GM21717 (cell line): Measurements from ENCODE around the gene MRAS.

Source experiments
- ATAC-seq: cut with Tn5 transposase; IDR thresholded peaks from one replicate; pipeline ENCODE4 v1.9.1; 2021; ENCODE audit warnings: mild to moderate bottlenecking, moderate library complexity; ENCODE audit not compliant: unreplicated experiment

MRAS gene

DNA sequence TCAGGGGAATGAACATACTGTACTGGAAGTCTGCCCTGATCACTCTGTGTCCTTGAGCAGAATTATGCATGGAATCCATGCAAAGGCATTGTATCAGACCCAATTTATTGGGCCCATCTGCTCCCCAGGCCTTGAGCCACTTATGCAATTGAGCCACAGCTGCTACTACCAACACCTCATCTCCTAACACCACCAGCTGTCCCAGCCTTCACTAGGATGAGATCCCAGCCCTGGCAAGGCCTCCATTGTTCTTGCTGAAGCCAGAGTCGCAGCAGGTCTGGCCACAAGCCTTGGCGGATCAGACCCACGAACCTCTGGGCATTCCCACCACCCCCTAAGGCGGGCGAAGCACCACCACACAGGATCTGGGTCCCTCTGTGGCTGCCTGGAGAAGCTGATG is 9.6 kb upstream of the MRAS start:
- no peak for ATAC-seq

DNA sequence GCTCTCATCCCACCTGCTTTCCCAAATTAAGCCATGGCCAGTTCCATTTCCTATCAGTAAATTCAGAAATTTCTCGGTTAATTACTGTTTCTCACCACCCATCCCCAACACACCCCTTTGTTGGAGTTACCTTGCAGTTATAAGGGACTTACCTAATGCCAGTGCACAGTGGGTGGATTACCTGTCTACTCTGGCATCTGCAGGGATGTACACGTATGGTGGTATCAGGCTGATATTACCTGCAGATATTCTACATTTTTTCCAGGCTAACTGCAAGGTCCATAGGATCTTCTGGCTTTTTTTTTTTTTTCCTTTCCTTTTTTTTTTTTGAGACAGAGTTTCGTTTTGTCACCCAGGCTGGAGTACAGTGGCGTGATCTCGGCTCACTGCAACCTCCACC is 7.9 kb upstream of the MRAS start:
- no peak for ATAC-seq

DNA sequence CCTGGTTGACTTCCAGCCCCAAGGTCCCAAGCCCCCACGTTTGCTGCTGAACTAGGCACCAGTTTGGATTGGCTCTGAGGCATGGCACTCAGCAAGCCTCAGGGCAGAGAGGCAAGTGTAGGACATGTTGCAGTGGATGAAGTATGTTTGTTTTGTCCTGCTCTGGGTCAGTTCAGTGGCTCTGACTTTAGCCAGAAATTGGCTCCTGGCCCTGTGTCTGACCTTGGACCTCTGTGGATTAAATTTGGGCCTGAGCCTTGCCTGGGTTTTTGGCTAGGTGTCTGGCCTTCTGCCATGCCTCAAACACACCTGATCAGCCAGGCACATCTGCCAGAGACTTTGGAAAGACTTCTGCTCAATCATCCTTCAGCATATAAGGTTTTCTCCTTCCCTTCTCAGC is 3.6 kb upstream of the MRAS start:
- ATAC-seq, result no peak

DNA sequence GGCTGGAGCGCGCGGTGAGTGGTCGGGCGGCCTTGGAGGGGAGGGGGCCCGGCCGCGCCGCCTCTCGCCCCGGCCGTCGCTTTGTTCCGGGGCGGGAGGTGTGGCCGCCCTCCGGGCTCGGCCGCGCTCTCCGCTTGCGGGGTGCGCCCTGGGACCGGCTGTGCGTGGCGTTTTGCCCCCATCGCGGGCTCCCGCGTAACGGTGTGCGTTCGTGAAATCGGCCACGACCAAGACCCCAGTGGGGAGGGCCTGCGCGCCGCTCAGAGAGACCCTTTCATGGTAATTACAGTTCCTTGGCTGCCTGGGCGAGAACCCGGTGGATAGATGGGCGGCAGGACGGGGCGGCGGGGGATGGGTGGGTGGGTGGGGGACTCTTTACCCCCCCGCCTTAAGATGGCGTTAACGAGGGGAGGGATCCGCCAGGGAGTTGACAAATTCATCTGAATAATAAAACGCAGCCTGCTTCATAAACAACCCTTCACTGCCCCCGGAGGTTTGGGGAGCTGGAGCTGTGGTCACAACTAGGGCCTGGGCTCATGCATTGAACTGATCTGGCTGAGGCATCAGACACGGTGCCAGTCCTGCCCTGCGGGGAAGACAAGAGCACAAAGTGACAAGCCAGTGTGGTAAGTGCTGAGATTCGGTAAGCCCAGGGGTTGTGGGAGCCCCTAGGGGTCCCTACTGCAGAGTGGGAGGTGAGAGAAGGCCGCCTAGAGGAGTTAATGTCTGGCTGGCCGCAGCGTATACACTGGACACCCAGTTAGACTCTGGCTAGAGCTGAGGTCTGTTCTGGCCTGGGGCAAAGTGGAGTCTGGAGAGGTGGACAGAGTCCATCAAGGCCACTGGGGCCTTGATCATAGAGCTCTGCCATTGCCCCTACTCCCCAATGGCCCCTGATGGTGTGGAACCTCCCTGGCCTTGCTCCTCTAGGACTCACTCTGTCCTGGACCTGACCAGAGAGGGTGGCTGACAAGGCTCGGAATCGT is 668 bp downstream of the MRAS start:
- ATAC-seq, result no peak

DNA sequence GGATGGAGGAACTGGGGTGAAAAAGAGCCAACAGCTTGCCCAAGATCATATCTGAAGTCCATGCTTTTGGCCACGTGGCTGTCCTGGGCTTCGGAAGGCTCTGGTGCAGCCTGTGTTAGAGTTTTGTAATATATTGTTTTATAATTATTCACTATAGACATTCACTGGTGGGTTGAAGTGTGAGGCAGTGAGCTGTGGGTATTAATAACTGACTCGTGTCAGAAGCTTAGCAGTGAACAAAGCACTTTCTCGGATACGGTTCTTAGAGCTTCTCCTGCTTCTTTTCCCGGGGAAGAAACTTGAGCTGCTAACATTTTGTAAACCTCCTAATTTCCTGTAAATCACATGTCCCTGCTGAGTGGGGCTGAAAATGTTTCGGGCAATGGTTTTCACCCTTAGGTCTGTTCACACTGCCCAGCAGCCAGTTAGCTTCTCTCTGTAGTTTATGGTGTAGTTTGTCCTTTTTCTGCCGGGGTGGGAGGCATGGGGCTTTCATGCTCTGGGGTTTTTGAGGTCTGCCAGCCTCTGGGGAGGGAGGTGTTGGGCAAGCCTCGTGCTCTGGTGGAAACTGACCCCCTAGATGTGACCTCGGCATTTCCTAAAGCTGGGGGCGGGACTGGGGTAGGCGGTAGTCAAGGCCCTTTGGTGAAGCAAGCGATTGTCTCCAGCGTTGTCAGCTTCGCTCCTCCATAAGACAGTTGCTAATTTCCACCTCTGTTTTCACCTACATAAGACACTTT is 1.7 kb downstream of the MRAS start:
- no peak for ATAC-seq

DNA sequence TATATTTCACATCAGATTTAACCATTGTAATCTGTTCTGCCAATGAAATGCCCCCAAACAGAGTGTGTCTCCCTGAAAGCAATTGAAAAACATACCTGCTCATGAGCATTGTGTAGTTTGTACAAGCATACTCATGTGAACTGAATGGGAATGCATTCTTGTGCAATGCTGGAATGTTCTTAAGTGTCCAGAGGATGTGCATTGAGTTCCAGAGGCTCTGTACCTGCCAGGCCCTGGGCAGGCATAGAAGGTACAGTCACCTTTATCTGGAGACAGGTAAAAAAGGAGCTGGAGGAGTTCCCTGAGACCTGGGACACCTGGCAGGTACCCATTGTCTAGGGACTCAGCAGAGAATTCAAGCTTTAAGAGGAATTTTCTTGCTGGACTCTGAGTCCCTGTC is 2.8 kb downstream of the MRAS start:
- ATAC-seq, result no peak

DNA sequence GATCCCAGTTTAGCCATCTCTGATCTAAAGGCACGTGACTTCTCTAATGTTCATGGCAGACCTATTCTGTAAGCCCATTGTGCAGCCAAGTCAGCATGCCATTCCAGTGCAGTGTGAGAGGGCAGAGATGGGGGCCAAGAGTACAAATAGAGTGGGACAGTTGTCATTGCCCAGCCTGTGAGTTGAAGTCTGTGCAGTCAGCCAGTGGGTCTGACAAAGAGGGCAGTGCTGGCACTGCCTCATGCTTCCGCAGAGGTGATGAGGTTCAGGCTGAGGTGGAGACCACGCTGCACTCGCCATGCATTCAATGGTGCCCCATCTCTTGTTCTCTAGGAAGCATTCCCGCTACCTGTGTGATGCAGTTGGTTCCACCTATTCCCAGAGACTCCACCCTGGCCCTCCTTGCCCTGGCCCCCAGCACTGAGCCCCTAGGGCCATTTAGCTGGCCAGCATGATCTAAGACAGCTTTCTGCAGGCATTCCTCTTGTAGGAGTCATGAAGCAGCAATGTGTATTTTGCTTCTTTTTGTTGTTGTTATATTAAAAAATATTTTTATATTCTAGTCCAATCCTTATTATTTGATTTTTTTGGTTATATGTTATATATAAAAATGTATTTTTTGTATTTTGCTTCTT is 3.7 kb downstream of the MRAS start:
- ATAC-seq, result no peak

DNA sequence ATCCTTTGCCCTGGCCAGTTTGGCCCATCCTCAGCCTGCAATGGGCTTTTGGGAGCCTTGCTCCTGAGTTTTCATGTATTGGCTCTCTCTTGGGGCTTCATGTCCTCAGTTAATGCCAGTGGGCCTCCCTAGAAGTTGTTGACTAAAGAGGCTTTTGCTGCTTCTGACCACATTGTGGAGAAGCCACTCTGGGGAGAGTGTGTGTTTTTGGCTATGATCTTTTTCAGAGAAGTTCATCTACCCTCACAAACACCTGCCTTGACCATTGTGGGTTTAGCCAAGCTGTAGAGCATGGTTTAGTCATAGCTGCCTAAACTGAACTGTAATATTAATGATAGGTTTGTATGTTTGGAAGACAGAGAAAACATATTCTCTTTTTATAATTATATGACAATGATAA is 6.0 kb downstream of the MRAS start:
- no peak for ATAC-seq

DNA sequence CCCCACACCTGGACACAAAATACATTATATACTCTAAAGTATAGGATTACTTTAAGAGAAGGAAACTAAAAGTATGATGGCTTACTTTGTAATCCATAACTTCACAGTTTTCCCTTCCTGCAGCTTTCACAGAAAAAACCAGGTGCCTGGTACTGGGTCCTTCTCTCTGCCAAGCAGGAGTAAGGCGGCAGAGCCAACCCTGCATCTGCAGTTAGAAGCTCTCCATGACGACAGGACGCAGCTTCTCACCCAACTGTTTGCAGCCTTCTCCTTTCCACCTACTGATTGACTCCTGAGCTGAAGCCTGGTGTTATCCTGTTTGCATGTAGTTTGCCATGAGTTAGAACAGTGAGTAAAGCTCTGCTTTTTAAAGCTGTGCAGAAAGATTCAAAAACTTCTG is 6.7 kb downstream of the MRAS start:
- ATAC-seq, result no peak

DNA sequence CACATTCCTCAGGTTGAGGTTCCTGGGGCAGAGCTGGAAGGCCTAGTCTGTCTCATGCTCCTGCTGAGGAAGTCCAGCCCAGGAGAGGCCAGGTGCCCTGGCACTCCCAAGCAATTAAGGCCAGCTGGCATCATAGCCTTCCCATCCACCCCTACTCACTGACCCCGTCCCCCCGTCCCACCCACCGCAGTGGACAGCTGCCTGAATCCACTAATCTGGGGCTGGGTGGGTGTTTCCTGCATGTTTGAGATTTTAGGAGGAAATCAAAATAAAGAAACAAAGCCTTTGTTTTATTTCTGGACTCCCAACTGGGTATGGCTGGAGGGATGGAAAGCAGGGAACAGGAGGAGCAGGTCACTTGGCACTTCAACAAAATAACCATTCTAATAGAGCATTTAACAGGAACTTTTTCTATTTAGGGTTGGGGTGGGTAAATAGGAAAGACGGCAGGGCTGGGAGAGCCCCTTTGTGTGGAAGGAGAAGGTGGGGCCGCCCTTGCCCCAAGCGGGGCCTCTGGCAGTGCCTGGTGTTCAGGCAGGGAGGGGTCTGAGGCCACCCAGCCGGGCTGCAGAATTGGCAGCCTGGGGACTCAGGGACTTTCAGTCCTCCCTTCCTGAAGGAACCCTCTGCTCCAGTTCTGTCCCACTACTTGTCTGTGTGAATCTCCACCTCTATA is 8.5 kb downstream of the MRAS start:
- ATAC-seq, result no peak

DNA sequence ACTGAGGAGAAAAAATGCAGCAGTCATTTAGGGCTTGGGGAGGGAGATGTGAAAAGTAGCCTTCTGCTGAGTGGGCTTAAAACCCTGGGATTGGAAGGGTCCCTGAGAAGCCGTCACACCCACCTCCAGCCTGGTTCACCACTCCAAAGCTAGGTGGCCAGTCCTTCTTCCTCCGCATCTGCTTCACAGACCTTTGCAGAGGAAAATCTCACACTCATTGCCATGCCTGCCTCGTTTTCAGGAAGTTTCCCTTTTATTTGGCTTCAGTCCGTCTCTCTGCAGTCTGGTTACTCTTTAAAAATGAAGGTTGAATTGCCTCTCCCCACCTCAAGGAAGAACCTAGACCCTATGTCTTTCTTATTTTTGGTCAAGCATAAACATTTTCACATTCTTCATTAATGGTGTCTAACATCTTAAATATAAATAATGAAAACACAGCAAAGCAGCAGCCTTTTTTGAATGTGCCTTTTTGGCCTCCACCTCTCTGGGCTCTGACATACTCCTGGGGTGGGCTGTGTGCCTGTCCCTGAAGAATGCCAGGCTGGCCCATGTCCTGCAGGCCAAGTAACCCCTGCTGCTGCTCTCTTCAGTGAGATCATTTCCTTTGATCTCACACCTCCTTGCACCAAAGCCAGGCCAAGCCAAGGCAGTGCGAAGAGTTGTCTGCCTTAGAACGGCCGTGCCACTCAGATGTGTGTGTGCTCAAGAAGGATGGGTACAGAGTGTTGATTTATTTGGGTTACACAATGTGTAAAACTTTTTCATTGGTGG is 11.0 kb downstream of the MRAS start:
- no peak for ATAC-seq

DNA sequence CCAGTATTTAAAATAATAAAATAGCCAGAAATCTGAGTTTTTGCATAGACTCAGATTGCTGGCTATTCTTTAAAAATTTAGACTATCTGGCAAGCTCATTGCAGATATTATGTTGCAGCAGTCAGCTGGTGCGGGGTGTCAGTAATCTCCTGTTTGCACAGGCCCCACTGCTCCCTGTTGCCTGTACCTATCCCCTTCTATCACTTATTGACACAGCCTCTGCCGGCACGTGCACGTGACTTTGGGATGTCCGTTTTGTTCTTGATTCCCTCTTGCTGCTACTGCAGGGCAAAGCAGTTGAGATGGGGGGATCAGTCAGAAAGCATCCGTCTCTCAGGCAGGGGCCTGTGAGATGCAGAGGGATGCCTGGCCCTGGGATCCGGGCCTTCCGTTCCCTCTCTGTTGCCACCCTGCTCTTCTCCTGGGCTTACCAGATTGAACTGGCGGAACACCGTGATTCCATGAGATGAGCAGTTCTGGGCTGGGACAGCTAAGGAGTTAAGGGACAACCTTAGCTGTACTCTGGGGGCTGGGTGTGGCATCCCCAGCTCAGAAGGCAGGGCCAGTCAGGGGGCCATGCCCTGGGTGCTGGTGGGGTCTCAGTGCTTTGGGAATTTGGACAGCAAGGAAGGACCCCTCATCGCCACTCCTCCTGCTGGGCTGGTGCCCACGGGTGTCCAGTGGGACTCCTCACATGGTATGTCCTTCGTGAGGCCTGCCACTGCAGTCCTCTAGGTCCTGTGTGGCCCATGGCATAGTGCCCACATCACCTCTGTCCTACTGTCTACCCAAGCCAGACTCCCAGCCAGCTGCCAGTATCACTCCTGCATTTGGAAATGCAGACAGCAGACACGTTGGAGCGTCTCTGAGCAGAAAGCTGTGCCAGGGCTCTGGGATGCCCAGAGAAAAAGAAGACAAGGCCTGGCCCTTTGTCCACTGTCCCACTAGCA is 11.8 kb downstream of the MRAS start:
- no peak for ATAC-seq

DNA sequence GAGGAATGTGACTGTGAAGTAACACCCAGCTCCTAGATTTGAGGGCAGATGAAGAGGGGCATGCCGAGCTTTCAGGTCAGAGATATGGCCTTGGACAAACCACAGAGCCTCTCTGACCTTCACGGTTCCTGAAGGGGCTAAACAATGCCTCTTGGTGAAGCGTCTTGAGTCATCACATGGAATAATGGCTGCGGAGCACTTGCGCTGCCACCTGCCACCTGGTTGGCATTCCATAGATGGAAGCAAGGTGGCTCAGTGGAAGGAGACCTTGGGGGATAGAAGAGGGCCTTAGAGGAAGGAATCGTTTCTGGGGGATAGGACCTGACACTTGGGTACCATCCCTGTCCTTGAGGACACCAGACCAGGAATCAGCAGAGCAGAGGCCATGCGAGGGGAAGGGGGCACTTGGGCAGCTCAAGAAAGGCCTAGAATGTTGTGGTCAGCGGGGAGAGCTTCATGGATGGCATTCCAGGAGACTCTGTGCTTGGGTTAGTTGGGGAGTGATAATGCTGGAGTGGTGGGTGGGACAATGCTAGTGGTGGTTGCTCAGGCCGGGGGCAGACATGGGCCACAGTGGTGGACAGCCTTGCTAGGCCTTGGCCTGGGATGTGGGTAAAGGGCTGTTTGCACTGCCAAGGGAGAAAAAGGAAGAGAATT is 12.6 kb downstream of the MRAS start:
- ATAC-seq, result no peak

DNA sequence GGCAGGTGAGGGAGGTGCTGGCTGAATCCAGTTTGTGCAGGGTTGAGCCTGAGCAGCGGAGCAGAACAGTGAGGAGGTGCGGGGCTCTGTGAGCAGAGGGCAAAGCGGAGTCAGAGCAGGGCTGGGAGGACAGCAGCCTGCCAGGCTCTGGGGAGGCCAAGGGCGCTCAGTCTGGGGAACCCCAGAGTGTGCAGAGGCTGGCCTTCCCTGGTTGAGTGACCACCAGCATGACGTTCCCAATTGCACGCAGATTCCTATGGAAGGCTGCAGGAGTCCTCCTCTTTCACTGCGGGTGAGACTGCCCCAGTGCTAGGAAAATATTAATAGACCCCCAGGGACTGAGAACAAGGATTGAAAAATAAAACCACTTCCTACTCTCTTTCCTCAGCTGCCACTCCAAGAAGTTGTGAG is 13.2 kb downstream of the MRAS start:
- ATAC-seq, result no peak

DNA sequence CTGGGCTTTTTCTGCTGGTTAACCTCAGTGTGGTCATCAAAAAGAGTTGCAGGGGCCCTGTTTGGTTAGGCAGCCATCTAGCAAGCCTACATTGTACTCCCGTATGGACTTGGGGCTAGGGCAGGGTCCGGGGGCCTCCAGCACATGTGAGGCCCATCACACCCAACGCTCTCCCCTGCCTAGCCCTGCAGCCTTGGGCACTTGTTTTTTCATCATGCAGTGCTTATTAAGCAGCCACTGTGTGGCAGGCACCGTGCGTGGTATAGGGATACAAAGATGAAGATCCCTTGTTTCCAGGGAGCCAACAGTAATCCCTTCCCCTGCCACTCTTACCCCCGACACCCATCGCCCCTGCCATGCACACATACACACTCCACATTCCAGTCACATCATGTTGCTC is 14.2 kb downstream of the MRAS start:
- no peak for ATAC-seq

DNA sequence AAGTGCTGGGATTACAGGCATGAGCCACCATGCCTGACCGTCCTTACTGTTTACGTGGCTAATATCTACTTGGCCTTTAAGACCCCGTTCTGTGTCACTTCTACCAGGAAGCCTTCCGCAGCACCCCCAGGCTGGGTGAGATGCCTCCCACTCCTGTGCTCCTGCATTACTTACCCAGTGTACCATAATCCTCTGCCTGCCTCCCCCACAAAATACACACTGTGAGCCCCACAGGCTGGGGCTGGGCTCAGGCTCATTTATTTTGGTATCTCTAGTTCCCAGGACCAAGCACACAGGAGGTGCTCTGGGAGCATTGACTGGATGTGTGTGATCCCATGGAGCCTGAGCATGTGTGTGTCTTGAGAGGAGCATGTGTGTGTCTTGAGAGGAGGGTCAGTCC is 14.9 kb downstream of the MRAS start:
- no peak for ATAC-seq

DNA sequence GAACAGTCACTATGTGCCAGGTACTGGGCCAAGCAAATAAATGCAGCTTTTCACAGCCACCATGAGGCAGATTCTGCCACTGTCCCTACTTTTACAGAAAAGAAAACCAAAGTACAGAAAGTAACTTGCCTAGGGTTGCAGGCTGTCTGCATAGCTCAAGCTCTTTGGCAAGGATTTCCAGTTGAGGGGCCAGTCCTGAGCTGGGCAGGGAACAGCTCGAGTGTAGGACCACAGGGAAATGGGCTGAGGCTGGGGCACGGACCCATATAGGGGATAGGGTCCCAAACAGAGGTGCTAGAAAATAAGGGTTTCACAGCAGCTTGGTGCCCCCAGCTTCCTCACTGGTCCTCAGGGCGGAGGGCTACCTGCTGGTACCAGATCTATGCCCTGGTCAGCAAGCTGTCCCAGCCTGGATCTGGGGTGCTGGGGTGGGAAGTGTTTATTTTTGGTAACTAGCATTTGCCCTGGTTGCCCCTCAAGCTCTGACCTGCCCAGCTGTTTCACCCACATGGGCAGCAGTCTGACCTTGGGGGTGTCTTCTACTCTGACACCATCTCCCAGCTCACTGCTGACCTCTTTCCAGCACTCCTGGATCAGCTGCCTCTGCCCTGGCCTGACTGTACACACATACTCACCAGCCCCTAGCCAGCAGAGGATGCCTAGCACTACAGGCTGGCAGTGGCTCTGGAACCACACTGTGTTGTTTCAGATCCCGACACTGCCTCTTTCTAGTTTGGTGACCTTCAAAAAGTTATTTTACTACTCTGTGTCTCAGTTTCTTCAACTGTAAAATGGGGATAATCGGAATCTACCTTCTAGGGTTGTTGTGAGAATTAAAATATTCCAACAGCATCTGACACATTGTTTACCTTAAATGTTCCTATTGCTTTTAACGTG is 16.2 kb downstream of the MRAS start:
- ATAC-seq, result no peak

DNA sequence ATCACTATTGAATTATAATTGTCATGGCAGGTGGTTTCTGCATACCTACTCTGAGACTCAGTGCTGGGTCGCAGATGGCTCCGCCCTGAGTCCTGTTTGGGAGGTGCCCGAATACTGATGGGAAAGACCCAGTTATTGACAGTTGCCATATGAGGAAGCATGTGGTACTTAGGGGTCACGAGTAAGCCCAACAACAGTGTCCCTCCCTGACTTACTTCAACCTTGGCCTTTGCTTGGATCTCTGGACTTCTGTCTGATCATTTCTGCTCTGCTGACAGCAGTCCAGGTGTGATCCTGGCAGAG is 16.8 kb downstream of the MRAS start:
- ATAC-seq, result no peak
